H1 (cell line): ENCODE data around the gene DPEP3.

Experiments used
- BRCA1 ChIP-seq: IDR thresholded peaks from 2 replicates; pipeline ENCODE4 v1.6.1; 2012; ENCODE audit warnings: low read depth, low read length, improper control_type of control experiment
- CREB1 ChIP-seq: IDR thresholded peaks from 2 replicates; pipeline ENCODE4 v1.6.1; 2012; ENCODE audit warnings: inconsistent platforms
- CTCF ChIP-seq, 3 experiments: IDR thresholded peaks; 1 replicate in 2 of 3; 2 replicates in 1 of 3; pipeline versions ENCODE4 v1.5.1 to v1.6.1; 2011; ENCODE audit warnings: low read length in 3 of 3, mild to moderate bottlenecking in 3 of 3, inconsistent platforms in 2 of 3, low read depth in 1 of 3, moderate library complexity in 1 of 3; ENCODE audit not compliant: insufficient read depth in 1 of 3; ENCODE audit errors: control extremely low read depth in 1 of 3
- EP300 ChIP-seq, 2 experiments: IDR thresholded peaks; 1 replicate in 1 of 2; 2 replicates in 1 of 2; pipeline ENCODE4 v1.6.1; 2011 to 2012; ENCODE audit warnings: low read depth in 2 of 2, low read length in 2 of 2, mild to moderate bottlenecking in 2 of 2, borderline replicate concordance in 1 of 2, inconsistent platforms in 1 of 2, moderate library complexity in 1 of 2
- EZH2 ChIP-seq: fragments of 200-600 bp; sonication (generic); IDR thresholded peaks from 2 replicates; pipeline ENCODE4 v1.7.1; 2012; ENCODE audit warnings: low read depth, mild to moderate bottlenecking, moderate library complexity, low read length, inconsistent platforms; ENCODE audit not compliant: severe bottlenecking
- HDAC2 ChIP-seq, 2 experiments: fragments of 300-600 bp in 1 of 2; sonication (generic) in 1 of 2; IDR thresholded peaks; 2 replicates each; pipeline ENCODE4 v1.6.1; 2011 to 2012; ENCODE audit warnings: low read depth in 2 of 2, low read length in 2 of 2, mild to moderate bottlenecking in 2 of 2, moderate library complexity in 2 of 2, borderline replicate concordance in 1 of 2, inconsistent platforms in 1 of 2
- HDAC6 ChIP-seq: IDR thresholded peaks from one replicate; pipeline ENCODE4 v1.7.1; 2012; ENCODE audit warnings: low read depth, mild to moderate bottlenecking, inconsistent platforms, low read length, moderate library complexity
- JUND ChIP-seq: IDR thresholded peaks from 2 replicates; pipeline ENCODE4 v1.6.1; 2011; ENCODE audit warnings: mild to moderate bottlenecking, improper control_type of control experiment, low read length
- KDM1A ChIP-seq: fragments of 200-600, 300-600 bp; sonication (generic); IDR thresholded peaks from 2 replicates; pipeline ENCODE4 v1.7.1; 2016; ENCODE audit warnings: mild to moderate bottlenecking, low read length, borderline replicate concordance
- POLR2A ChIP-seq, 2 experiments: IDR thresholded peaks; 1 replicate in 1 of 2; 2 replicates in 1 of 2; pipeline ENCODE4 v1.6.1; 2011; ENCODE audit warnings: low read depth in 2 of 2, low read length in 2 of 2, mild to moderate bottlenecking in 2 of 2; ENCODE audit errors: control extremely low read depth in 1 of 2
- RAD21 ChIP-seq, 2 experiments: IDR thresholded peaks in 1 of 2; conservative IDR thresholded peaks in 1 of 2; 2 replicates each; pipeline ENCODE4 v1.6.1; 2011; ENCODE audit warnings: low read depth in 2 of 2, low read length in 2 of 2, improper control_type of control experiment in 1 of 2, inconsistent platforms in 1 of 2, mild to moderate bottlenecking in 1 of 2, moderate library complexity in 1 of 2
- SIX5 ChIP-seq: IDR thresholded peaks from 2 replicates; pipeline ENCODE4 v1.6.1; 2011; ENCODE audit warnings: mild to moderate bottlenecking, low read depth, low read length

GRCh38 chr16:67926181-67926750 is 54.0 kb downstream of the DPEP3 start:
- TF ChIP-seq CTCF (IDR thresholded peaks at IDR 0.05; ENCODE audit: control extremely low read depth in 1 of 3, insufficient read depth in 1 of 3, low read depth in 1 of 3, low read length in 3 of 3) (peak in 2 of 3 experiments; percentile 17 to 34; a peak in 2 of 4 replicates), EZH2 (no peak), BRCA1 (no peak), JUND (no peak), CREB1 (no peak), POLR2A (IDR thresholded peaks at IDR 0.05; ENCODE audit: control extremely low read depth in 1 of 2, low read depth in 2 of 2, low read length in 2 of 2) (no peak), KDM1A (no peak), SIX5 (no peak), EP300 (IDR thresholded peaks at IDR 0.05; ENCODE audit: borderline replicate concordance in 1 of 2, low read depth in 2 of 2, low read length in 2 of 2) (no peak), HDAC6 (no peak), RAD21 (IDR thresholded peaks at IDR 0.05 in 1 of 2, conservative IDR thresholded peaks at IDR 0.05 in 1 of 2; ENCODE audit: low read depth in 2 of 2, low read length in 2 of 2) (peak in 1 of 2 experiments; percentile 14; a peak in 1 of 4 replicates), HDAC2 (IDR thresholded peaks at IDR 0.05; ENCODE audit: borderline replicate concordance in 1 of 2, low read depth in 2 of 2, low read length in 2 of 2) (no peak)
